ENCODE measurements around the gene MRPL32. TPM values are rescaled to one million over a fixed set of nuclear protein-coding genes. Genes with fewer than 3 reads are reported as not detected.

MRPL32 gene
- total RNA-seq, 1 donor from 2014 or later, result 66.8 TPM

Other genes with a start within 250 kb of the MRPL32 start
- gene C7orf25, start 20.3 kb upstream of the MRPL32 start, total RNA-seq, result 4.2 TPM
- gene PSMA2, start 202 bp upstream of the MRPL32 start, total RNA-seq, result 81.7 TPM
- not detected for gene HECW1, start 180.3 kb downstream of the MRPL32 start, total RNA-seq